Measurements from ENCODE around the gene CTRB1. TPM values are rescaled to one million over a fixed set of nuclear protein-coding genes. Genes with fewer than 3 reads are reported as not detected.
A peak's percentile ranks its signal among the peaks of the same experiment; 100 is the strongest.

The CTRB1 gene
- total RNA-seq, 4 donors from 2014 or later = not detected

GRCh38 chr16:75235721-75236193 lies 17.0 kb downstream of the CTRB1 start:
- no peak for TF ChIP-seq CTCF (IDR thresholded peaks at IDR 0.05)
- TF ChIP-seq POLR2A (IDR thresholded peaks at IDR 0.05) = no peak
- Histone ChIP-seq H3K4me1 (peaks cover 15 to 45% (median 31%) of the 10 kb centered on the region in 3 donors), H3K9me3 (no peaks in the 10 kb centered on the region), H3K36me3 (peaks cover 5 to 83% (median 25%) of the 10 kb centered on the region in 3 donors), H3K4me3 (no peak overlapping the region), H3K27ac (no peak overlapping the region), H3K27me3 (no peaks in the 10 kb centered on the region)
- intact Hi-C loops (cut with DNase I) = no loop called here
- DNase-seq = no peak
- 80 to 92% methylated on average over 10 to 21 of the region's 34 CpGs for WGBS, 2 donors

- no peak overlapping the region for H3K27ac ChIP-seq
- H3K4me1 ChIP-seq = peaks cover 15 to 45% (median 31%) of the 10 kb centered on the region in 3 donors
- no peaks in the 10 kb centered on the region for H3K27me3 ChIP-seq
- no peak for TF ChIP-seq POLR2A (IDR thresholded peaks at IDR 0.05)
- no peak for TF ChIP-seq CTCF (IDR thresholded peaks at IDR 0.05)
- H3K36me3 ChIP-seq = peaks cover 5 to 83% (median 26%) of the 10 kb centered on the region in 3 donors
- DNase-seq = no peak
- intact Hi-C loops (cut with DNase I) = no loop called here
- WGBS, 2 donors = 61 to 75% methylated on average over 5 of the region's 7 CpGs
- no peak overlapping the region for H3K4me3 ChIP-seq
- no peaks in the 10 kb centered on the region for H3K9me3 ChIP-seq
These were observed 17.4 kb downstream of the CTRB1 start for GRCh38 chr16:75236232-75236631.

GRCh38 chr16:75236736-75237397 lies 18.1 kb downstream of the CTRB1 start:
- WGBS, 2 donors = 100% methylated on average over 2 of the region's 28 CpGs; no CpG with 5 or more reads in 1 of the 2 donors
- Histone ChIP-seq H3K27me3 (no peaks in the 10 kb centered on the region), H3K36me3 (peaks cover 9 to 83% (median 32%) of the 10 kb centered on the region in 3 donors), H3K4me1 (peaks cover 15 to 45% (median 31%) of the 10 kb centered on the region in 3 donors), H3K27ac (no peak overlapping the region), H3K9me3 (no peaks in the 10 kb centered on the region), H3K4me3 (no peak overlapping the region)
- TF ChIP-seq CTCF (IDR thresholded peaks at IDR 0.05) (no peak), POLR2A (IDR thresholded peaks at IDR 0.05) (no peak)
- no peak for DNase-seq
- intact Hi-C loops (cut with DNase I) = no loop called here

DNA sequence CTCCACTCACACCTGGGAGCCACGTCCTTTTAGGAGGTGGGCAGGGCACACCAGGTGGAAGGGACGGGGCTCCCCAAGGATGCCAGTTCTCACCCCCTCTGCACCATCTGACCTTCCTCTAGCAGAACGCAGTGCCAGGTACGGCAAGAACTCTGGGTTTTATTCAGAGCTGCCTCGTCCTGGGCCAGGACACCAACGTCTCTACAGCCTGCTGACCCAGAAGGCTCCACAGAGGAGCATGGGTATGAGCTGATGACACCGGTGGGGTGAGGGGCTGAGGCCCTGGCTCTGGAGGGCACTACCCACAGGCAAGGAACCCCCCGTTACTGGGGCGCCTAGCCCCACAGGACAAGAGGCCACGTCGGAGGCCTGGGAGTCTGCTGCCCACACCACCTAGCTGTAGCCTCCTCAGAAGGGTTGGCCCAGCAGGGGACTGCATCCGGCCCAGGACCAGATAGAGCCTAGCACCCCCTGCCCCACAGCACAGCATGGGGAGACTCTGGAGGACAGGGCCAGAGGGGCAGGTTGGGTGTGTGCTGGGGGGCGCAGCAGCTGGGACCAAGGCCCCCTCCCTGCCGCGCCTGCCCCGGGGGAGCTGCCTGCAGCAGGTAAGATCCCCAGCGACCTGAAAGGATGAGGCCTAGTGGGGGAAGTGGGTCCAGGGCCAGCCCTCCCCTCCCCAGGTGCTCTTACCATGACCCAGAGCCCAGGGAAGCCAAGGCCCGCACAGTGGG lies 18.8 kb downstream of the CTRB1 start:
- intact Hi-C loops (cut with DNase I) = no loop called here
- WGBS, 2 donors = 91% methylated on average over 5 of the region's 18 CpGs; no CpG with 5 or more reads in 1 of the 2 donors
- peaks cover 12 to 83% (median 33%) of the 10 kb centered on the region in 3 donors for H3K36me3 ChIP-seq

More for the DNA sequence above, 18.8 kb downstream of the CTRB1 start:
- Histone ChIP-seq H3K27ac (peak overlapping the region in 3 of 4 donors; percentile 55 to 86 (median 71)), H3K4me3 (no peak overlapping the region), H3K4me1 (peaks cover 15 to 45% (median 31%) of the 10 kb centered on the region in 3 donors), H3K27me3 (no peaks in the 10 kb centered on the region), H3K9me3 (no peaks in the 10 kb centered on the region)
- DNase-seq = no peak
- TF ChIP-seq CTCF (IDR thresholded peaks at IDR 0.05) (no peak), POLR2A (IDR thresholded peaks at IDR 0.05) (no peak)
